ENCODE results near the gene KIF13A.
"Not testable (repeated sequence)": the region's sequence is repeated elsewhere in the genome, so short reads cannot be mapped to it uniquely, and the experiment has no call there.

Gene KIF13A

GRCh38 chr6:17762651-17763050 lies 224.8 kb downstream of the KIF13A start:
- DNase-seq: no peak
- Histone ChIP-seq H3K4me2 (ENCODE audit: low read depth, low read length) (no peak overlapping the region), H3K36me3 (replicated peaks; ENCODE audit: insufficient read depth, low read length) (no peaks in the 10 kb centered on the region)

GRCh38 chr6:17758119-17758518 lies 229.3 kb downstream of the KIF13A start:
- no peak overlapping the region for H3K4me3 ChIP-seq (ENCODE audit: low read length)
- no peak for DNase-seq
- no peak for TF ChIP-seq CTCF (IDR thresholded peaks at IDR 0.05; ENCODE audit: low read length)
- no peak for TF ChIP-seq EZH2 (optimal IDR thresholded peaks at IDR 0.05; ENCODE audit: low read depth, low read length)
- TF ChIP-seq EZH2phosphoT487 (IDR thresholded peaks at IDR 0.05; ENCODE audit: low read length): no peak
- H3K27ac ChIP-seq (ENCODE audit: low read length): no peak overlapping the region
- H3K4me1 ChIP-seq (ENCODE audit: low read length): no peaks in the 10 kb centered on the region
- no peaks in the 10 kb centered on the region for H3K9me3 ChIP-seq (replicated peaks; ENCODE audit: insufficient read depth, low read length)
- no peaks in the 10 kb centered on the region for H3K36me3 ChIP-seq (replicated peaks; ENCODE audit: insufficient read depth, low read length)
- H3F3A ChIP-seq (ENCODE audit: insufficient read depth, low read length): no peaks in the 10 kb centered on the region
- H4K20me1 ChIP-seq (ENCODE audit: insufficient read depth, low read length): no peaks in the 10 kb centered on the region
- H3K27me3 ChIP-seq (replicated peaks; ENCODE audit: insufficient read depth, low read length): no peaks in the 10 kb centered on the region
- H2AFZ ChIP-seq (ENCODE audit: low read length): no peak overlapping the region
- H3K4me2 ChIP-seq (ENCODE audit: low read depth, low read length): no peak overlapping the region
- H3K9me2 ChIP-seq (replicated peaks; ENCODE audit: insufficient read depth, low read length): no peaks in the 10 kb centered on the region
- H3K79me2 ChIP-seq (ENCODE audit: low read length): no peaks in the 10 kb centered on the region
- H3K9ac ChIP-seq (ENCODE audit: low read length): no peak overlapping the region

More at GRCh38 chr6:17762651-17763050, 224.8 kb downstream of the KIF13A start:
- no peak overlapping the region for H3K27ac ChIP-seq (ENCODE audit: low read length)
- no peaks in the 10 kb centered on the region for H3K9me3 ChIP-seq (replicated peaks; ENCODE audit: insufficient read depth, low read length)
- TF ChIP-seq EZH2phosphoT487 (IDR thresholded peaks at IDR 0.05; ENCODE audit: low read length): no peak
- TF ChIP-seq EZH2 (optimal IDR thresholded peaks at IDR 0.05; ENCODE audit: low read depth, low read length): no peak
- no peak for TF ChIP-seq CTCF (IDR thresholded peaks at IDR 0.05; ENCODE audit: low read length)
- no peak overlapping the region for H3K9ac ChIP-seq (ENCODE audit: low read length)
- H3K4me1 ChIP-seq (ENCODE audit: low read length): no peaks in the 10 kb centered on the region
- no peak overlapping the region for H3K4me3 ChIP-seq (ENCODE audit: low read length)
- H3K9me2 ChIP-seq (replicated peaks; ENCODE audit: insufficient read depth, low read length): no peaks in the 10 kb centered on the region
- no peaks in the 10 kb centered on the region for H3K79me2 ChIP-seq (ENCODE audit: low read length)
- H4K20me1 ChIP-seq (ENCODE audit: insufficient read depth, low read length): no peaks in the 10 kb centered on the region
- no peaks in the 10 kb centered on the region for H3F3A ChIP-seq (ENCODE audit: insufficient read depth, low read length)
- H2AFZ ChIP-seq (ENCODE audit: low read length): no peak overlapping the region
- H3K27me3 ChIP-seq (replicated peaks; ENCODE audit: insufficient read depth, low read length): no peaks in the 10 kb centered on the region

GRCh38 chr6:17754254-17754653 lies 233.2 kb downstream of the KIF13A start:
- Histone ChIP-seq H3K36me3 (replicated peaks; ENCODE audit: insufficient read depth, low read length) (no peaks in the 10 kb centered on the region), H3K4me3 (ENCODE audit: low read length) (no peak overlapping the region), H2AFZ (ENCODE audit: low read length) (no peak overlapping the region), H3K9me2 (replicated peaks; ENCODE audit: insufficient read depth, low read length) (no peaks in the 10 kb centered on the region), H3K9ac (ENCODE audit: low read length) (no peak overlapping the region), H3K27me3 (replicated peaks; ENCODE audit: insufficient read depth, low read length) (no peaks in the 10 kb centered on the region), H3F3A (ENCODE audit: insufficient read depth, low read length) (no peaks in the 10 kb centered on the region), H3K4me1 (ENCODE audit: low read length) (no peaks in the 10 kb centered on the region), H3K27ac (ENCODE audit: low read length) (no peak overlapping the region), H3K4me2 (ENCODE audit: low read depth, low read length) (no peak overlapping the region), H4K20me1 (ENCODE audit: insufficient read depth, low read length) (no peaks in the 10 kb centered on the region), H3K9me3 (replicated peaks; ENCODE audit: insufficient read depth, low read length) (no peaks in the 10 kb centered on the region), H3K79me2 (ENCODE audit: low read length) (no peaks in the 10 kb centered on the region)
- TF ChIP-seq EZH2 (optimal IDR thresholded peaks at IDR 0.05; ENCODE audit: low read depth, low read length) (no peak), EZH2phosphoT487 (IDR thresholded peaks at IDR 0.05; ENCODE audit: low read length) (no peak), CTCF (IDR thresholded peaks at IDR 0.05; ENCODE audit: low read length) (no peak)
- no peak for DNase-seq

GRCh38 chr6:17745324-17745723 lies 242.1 kb downstream of the KIF13A start:
- H3K4me1 ChIP-seq (ENCODE audit: low read length); H3F3A ChIP-seq (ENCODE audit: insufficient read depth, low read length); H3K4me2 ChIP-seq (ENCODE audit: low read depth, low read length); H3K9me2 ChIP-seq (replicated peaks; ENCODE audit: insufficient read depth, low read length); H3K4me3 ChIP-seq (ENCODE audit: low read length); H3K79me2 ChIP-seq (ENCODE audit: low read length); H3K27me3 ChIP-seq (replicated peaks; ENCODE audit: insufficient read depth, low read length); H3K36me3 ChIP-seq (replicated peaks; ENCODE audit: insufficient read depth, low read length); H3K27ac ChIP-seq (ENCODE audit: low read length); H3K9ac ChIP-seq (ENCODE audit: low read length); H3K9me3 ChIP-seq (replicated peaks; ENCODE audit: insufficient read depth, low read length); DNase-seq; H2AFZ ChIP-seq (ENCODE audit: low read length); H4K20me1 ChIP-seq (ENCODE audit: insufficient read depth, low read length): not testable (repeated sequence)

GRCh38 chr6:17744757-17745308 lies 242.6 kb downstream of the KIF13A start:
- H3K4me2 ChIP-seq (ENCODE audit: low read depth, low read length); H2AFZ ChIP-seq (ENCODE audit: low read length); DNase-seq; H3K4me1 ChIP-seq (ENCODE audit: low read length); H3K9me3 ChIP-seq (replicated peaks; ENCODE audit: insufficient read depth, low read length); H3K9ac ChIP-seq (ENCODE audit: low read length); H3K27me3 ChIP-seq (replicated peaks; ENCODE audit: insufficient read depth, low read length); H4K20me1 ChIP-seq (ENCODE audit: insufficient read depth, low read length); H3K9me2 ChIP-seq (replicated peaks; ENCODE audit: insufficient read depth, low read length); H3K36me3 ChIP-seq (replicated peaks; ENCODE audit: insufficient read depth, low read length); H3K4me3 ChIP-seq (ENCODE audit: low read length); H3F3A ChIP-seq (ENCODE audit: insufficient read depth, low read length); H3K27ac ChIP-seq (ENCODE audit: low read length); H3K79me2 ChIP-seq (ENCODE audit: low read length): not testable (repeated sequence)

All from MM.1S (cell line).